Ramos (cell line): Measurements from ENCODE around the gene TNFRSF13B.

ENCODE experiments used
- in situ Hi-C: fragments of 300-500 bp; cut with MboI; formaldehyde crosslinking; loops from one replicate; pipeline ENCODE4 v1.14.3; 2022; ENCODE audit warnings: low sequenced_read_pairs; ENCODE audit not compliant: unreplicated experiment

TNFRSF13B gene

DNA sequence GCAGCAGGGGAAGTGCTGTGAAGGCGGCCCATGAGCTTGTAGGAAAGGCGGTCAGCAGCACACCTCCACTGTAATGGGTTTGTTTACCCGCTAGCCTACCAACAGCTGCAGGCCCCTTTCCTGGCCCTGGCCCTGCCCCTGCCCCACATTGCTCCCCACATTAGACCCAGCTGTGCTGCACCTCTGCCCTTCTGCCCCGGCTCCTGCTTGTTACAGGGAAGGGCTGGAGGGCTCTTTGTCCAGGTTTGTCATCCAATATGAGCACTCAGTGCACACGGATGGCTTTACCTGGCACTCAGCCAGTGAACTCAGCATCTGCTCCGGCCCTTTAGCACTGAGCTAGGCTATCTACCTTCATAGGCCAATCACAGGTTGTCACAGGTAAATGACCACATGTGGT lies 36.0 kb upstream of the TNFRSF13B start:
- in situ Hi-C loops: loop anchor here (10.0 kb wide), 1 partner anchor 317 kb away; no protein-coding TSS in a partner anchor

DNA sequence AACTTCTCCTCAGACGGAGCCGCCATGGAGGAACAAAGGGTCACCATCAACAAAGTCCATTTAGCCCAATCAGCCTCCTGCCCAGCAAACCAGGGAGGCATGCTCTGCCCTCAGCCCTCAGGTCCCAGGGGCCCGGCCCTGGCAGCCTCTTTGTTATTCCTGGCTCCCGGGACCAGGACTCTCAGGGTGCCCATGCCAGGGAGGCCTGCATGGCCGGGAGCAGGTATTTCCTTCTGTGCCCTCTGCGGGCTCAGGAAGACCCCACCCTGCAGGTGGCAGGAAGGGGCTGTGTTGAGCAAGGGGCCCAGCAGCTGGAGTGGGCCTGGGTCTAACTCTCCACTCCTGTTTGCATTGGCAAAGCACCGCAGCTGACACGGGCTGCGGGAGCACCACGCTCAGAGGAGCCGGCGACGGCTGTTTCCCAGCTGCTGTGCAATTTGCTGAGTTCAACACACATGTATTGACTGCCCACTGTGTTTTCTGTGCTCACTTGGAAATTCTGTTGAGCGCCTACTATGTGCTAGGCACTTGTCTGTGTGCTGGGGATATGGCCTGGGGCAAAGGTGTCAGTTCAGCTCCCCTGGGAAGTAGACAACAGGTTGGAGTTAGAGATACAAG lies 33.2 kb upstream of the TNFRSF13B start:
- in situ Hi-C loops: loop anchor here (10.0 kb wide), 1 partner anchor 320 kb away; no protein-coding TSS in a partner anchor

DNA sequence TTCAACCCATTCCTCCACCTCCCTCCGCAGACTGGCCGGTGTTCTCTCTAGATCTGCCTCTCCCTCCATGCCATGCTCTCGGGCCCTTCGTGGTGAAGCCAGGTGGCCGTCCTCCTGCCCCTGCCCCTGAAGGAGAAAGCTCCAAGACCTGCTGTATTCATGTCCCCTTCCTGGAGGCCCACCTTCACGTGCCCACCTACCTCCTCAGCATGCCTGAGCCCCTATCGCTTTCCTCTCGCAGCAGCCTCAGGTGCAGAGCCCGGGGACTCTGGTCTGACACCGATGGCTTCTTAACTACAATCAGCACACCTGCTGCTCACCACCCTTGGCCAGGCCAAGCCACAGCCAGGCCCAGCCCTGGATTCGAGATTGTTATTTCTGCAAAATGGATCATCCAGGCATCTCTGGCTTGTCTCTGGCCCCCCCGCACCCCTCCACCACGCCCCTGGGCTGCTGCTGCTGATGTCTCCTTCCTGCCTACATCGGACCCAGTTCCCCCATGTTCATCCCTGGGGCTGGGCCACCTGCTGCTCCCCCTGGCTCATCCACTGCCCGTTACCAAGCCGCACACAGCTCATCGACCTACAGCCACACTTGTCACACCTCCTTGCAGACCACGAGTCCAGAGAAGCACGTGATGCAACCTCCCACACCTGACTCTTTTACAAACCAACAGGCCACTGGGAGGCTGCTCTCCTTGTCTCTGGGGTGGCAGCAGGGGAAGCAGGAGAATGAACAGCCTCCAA lies 32.5 kb upstream of the TNFRSF13B start:
- in situ Hi-C loops: loop anchor here (10.0 kb wide), 1 partner anchor 320 kb away; no protein-coding TSS in a partner anchor

DNA sequence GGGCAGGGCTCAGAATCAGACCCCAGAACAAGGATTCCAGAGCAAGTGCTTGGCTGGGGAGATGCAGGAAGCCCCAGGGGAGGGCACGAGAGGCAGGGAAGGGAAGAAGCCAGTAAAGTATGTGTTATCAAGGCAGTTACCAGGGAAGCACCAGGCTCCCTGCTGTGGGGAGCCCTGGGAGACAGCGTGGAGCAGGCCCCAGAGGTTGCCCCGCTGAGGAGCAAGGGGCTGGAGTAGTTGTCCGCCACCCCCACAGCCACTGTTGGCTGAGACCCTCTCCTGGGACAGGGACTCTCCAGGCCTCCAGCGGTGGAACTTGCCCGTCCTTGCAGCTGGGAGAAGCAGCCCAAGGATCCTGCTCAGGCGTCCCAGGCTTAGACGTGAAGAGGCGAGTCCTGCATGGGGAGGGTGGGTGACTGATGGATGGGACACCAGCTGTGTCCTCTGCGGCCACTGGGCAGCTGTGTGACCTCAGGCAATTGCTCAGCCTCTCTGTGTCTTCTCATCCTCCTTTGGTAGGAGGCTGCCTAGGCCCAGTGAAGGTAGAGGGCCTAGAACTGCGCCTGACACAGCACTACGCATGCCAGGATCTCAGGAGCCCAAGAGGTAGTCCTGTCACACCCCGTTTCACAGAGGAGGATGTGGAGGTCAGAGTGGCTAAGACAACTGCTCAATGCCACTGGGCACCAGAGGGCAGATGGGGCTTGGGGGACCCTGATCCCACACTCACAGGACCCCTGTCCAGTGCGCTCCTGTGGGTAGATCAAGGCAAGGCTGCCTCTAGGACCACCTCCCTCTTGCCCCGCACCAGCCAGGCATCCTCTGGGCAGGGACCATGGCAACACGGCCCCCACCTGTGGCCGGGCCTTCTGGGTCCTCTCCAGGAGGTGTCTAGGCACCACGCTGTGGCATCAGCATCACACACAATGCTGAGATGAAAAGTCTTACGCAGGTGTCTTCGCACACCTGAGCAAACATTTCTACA lies 31.1 kb upstream of the TNFRSF13B start:
- in situ Hi-C loops: loop anchor here (10.0 kb wide), 1 partner anchor 322 kb away; no protein-coding TSS in a partner anchor

DNA sequence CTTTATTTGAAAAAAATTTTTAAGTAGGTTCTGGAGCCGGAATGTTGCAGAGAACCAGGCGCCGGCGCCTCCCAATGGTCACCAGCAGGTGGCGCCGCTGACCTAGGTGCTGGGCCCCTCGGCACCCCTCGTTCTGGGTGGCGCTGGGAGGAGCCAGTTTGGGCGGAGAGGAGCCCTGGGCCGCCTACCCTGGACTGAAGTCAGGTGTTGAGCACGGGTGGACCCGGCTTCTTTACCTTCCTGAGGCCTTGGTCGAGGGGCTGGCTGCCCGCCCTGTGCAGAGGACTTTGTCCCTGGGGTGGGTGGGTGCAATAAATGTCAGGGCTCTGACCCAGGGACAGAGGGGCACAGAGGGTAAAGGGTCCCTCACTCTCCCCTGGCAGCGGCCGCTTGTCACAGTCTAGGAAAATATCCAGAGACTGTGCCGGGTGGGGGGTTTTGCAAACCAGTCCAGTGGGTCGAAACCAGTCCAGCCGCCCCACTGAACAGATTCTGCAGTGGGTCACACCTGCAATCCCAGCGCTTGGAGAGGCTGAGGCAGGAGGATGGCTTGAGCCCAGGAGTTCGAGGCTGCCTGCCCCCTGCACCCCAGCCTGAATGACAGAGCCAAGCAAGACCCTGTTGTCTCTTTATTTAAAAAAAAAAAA lies 30.1 kb upstream of the TNFRSF13B start:
- in situ Hi-C loops: loop anchor here (10.0 kb wide), 1 partner anchor 323 kb away; no protein-coding TSS in a partner anchor

DNA sequence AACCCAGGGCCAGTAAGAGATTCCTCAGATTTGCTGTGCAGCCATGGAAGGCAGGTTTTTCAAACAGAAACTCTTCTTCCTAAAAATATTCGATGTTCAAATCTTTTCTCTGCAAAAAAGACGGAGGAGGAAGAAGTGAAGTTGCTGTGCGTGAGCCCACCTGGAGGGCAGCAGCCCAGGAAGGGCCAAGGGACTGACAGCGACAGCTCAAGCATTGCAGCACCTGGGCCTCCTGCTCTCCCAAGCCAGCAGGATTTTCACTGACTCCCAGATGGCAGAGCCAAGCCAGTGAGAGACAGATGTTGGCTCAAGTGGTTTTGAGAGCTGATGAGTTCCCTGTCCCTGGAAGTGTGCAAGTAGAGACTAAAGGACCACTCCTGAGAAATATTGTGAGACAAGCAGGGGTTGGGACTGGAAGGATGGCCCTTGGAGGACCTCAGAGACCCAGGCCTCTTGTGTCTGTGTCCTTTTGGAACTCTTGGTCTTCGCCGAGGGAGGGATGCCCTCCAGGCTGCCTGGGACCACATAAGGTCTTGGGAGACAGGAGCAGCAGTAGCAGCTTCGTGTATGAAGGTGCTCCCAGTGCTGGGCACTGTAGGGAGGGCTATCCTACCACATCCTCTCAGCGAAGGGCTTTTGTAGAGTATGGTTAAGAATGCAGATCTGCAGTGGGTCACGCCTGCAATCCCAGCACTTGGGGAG lies 29.3 kb upstream of the TNFRSF13B start:
- in situ Hi-C loops: loop anchor here (10.0 kb wide), 1 partner anchor 324 kb away; no protein-coding TSS in a partner anchor

DNA sequence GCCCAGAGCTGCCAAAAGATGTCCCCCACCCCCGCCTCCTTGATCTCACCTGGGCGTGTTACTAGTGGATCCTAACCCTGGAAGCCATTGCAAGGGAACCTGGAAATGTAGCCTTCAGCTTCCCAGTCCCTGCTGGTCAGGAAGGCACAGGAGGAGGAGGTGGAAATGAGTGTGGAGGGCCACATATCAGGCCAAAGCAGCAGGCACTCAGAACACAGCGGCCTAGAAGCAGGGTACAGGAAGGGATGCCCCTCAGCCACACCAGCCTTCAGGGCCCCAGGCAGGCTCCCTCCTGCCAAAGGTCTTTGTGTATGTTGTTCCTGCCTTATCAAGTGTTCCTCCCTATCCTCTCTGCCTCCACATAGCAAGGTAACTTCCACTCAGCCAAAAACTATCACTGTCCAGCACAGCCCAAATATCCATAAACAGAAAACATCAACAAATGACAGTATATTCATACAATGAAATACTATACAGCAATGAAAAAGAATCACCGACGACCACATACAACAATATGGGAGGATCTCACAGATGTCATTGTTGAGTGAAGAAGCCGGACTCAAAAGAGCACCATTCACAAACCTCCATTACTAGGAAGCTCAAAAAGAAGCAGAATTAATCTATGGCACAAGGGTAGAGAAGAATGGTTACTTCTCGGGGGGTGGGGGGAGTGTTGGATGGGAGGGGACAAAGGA lies 28.2 kb upstream of the TNFRSF13B start:
- in situ Hi-C loops: loop anchor here (5.0 to 10.0 kb wide), 2 partner anchors 78 to 325 kb away; no protein-coding TSS in a partner anchor

DNA sequence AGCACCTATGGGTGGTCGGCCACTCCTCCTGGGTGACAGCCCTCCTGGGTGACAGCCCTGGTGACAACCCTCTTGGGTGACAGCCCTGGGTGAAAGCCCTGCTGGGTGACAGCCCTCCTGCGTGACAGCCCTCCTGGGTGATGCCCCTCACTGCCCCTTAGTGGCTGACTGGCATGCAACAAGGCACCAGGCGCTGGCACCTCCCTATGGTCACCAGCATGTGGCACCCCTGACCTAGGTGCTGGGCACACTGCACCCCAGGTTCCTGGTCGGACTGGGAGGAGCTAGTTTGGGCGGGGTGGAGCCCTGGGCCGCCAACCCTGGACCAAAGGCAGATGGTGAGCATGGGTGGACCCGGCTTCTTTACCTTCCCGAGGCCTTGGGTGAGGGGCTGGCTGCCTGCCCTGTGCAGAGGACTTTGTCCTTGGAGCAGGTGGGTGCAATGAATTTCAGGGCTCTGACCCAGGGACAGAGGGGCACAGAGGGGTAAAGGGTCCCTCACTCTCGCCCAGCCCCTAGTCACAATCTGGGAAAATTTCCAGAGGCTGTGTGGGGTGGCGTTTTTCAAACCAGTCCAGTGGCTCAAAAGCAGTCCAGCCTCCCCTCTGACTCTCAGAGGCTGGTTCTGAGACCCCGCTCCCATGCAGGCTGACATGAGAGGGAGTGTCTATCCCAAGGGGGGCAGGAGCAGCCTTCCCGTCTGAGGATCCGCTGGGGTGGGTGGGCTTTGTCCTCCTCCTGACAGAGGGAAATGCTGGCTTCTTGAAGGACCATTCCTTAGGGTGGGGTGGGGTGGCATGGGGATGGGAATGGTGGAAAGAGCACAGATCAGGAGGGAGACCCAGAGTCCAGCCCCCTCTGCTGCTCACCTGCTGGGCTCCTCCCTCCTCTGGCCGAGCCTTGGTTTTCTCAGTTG lies 25.9 kb upstream of the TNFRSF13B start:
- in situ Hi-C loops: loop anchor here (5.0 kb wide), 1 partner anchor 75 kb away; no protein-coding TSS in a partner anchor

DNA sequence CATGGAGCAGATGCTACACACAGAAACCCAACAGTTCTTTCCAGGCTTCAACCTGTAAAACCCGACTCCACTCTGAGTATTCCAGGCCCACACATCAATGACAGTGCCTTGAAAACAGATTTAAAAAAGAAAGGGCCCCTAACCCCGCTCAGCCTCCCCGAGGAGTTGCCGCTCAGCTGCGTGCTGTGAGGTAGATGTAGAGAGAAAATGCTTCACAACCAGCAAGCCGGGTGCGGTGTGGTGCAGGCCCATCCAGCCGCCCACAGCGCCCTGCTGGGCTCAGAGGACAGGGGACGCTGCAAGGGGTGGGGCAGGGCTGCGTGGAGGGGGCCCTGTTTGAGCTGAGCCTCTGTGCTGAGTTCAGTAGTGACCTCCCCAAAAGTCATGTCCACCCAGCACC lies 24.8 kb upstream of the TNFRSF13B start:
- in situ Hi-C loops: loop anchor here (5.0 kb wide), 1 partner anchor 74 kb away; no protein-coding TSS in a partner anchor

DNA sequence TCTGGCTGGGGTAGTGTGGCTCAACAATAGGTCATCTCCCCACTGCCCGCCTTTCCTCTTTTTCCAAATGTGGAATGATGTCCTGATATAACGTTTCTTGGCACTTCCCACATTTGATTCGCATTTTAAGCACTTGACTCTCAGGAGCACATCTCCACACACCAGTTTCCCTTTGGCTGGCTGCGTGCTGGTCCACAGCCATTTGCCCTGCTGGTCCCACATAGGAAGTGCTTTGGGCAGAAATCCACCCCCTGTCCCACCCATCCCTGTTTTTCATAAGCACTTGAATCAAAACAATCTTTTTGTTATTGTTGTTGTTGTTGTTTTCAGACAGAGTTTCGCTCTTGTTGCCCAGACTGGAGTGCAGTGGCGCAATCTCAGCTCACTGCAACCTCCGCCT lies 24.0 kb upstream of the TNFRSF13B start:
- in situ Hi-C loops: loop anchor here (5.0 kb wide), 1 partner anchor 74 kb away; no protein-coding TSS in a partner anchor

DNA sequence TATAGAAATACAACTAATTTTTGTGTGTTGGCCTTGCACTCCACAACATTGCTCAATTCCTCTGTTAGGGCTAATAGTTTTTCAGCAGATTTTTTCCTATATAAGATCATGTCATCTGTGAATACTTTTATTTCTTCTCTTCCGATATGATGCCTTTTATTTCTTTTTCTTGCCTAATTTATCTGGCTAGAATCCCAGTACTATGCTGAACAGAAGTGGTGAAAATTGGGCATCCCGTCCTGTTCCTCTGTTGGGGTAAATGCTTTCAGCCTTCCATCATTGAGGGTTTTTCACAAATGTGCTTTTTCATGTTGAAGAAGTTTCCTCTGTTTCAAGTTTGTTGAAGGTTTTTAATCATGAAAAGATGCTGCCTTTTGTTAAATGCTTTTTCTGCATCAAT lies 22.7 kb upstream of the TNFRSF13B start:
- in situ Hi-C loops: loop anchor here (5.0 kb wide), 1 partner anchor 72 kb away; no protein-coding TSS in a partner anchor

DNA sequence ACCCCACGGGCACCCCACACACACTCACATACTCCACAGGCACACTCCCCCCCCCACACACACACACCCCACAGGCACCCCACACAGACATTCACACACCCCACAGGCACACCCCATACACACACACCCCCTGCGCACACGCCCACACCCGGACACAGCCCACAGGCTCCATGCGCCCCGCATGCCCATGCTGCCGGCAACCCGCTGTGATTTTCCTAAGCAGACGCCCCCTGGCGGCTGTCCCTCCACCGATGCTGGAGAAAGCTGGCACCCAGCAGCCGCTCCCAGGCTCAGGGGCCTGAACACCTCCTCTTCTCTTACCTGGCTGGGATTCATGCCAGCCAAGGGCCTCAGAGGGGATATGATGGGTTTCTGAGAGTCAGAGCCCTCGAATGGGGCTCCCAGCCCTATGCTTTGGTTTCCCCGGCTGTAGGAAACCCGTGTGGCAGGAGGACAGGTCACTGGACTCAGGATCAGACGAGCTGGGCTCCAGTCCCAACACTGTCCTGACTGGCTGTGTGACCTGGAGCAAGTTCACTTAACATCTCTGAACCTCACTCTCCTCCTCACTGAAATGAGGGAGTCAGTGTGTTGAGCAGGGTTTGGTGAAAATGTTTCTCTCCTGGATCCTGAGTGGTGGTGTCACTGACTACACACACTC lies 19.6 kb upstream of the TNFRSF13B start:
- in situ Hi-C loops: no loop called here

DNA sequence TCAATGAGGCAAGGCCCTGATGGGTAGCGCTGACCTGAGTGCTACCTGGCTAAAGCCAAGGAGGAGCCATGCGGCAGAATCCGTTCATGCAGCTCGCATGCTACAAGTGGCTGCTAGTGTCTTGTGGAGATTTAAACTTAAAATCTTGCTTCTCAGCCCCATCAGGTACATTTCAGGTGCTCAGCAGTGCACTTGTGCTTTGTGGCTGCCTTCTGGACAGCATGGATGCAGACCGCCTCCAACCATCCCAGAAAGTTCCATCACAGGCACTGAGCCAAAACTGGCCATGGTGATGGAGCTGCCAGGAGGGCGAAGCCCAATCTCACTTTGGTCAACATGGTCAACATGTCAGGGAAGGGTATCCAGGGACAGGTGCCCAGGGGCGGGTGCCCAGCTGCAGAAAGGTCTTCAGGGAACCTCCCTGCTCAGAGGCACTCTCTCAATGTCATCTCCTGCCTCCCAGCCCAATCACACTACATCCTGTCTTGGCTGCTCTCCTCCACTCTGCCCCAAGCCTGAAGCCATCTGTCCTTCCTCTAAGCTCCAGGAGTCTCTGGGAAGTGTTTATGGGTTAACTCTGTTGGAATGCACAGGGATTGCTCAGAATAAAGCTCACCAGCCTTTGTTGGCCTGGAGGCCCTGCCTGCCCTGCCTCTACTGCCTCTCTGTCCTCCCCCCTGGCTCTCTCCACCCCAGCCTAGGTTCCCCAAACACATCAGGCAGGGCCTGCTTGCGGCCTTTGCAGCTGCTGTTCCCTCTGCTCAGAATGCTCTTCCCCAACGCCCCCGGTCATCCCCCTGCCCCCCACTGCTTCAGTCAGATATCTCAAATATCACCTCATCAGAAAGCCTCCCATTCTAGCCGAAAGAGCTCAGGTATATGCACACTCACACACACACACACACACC lies 18.3 kb upstream of the TNFRSF13B start:
- in situ Hi-C loops: no loop called here

DNA sequence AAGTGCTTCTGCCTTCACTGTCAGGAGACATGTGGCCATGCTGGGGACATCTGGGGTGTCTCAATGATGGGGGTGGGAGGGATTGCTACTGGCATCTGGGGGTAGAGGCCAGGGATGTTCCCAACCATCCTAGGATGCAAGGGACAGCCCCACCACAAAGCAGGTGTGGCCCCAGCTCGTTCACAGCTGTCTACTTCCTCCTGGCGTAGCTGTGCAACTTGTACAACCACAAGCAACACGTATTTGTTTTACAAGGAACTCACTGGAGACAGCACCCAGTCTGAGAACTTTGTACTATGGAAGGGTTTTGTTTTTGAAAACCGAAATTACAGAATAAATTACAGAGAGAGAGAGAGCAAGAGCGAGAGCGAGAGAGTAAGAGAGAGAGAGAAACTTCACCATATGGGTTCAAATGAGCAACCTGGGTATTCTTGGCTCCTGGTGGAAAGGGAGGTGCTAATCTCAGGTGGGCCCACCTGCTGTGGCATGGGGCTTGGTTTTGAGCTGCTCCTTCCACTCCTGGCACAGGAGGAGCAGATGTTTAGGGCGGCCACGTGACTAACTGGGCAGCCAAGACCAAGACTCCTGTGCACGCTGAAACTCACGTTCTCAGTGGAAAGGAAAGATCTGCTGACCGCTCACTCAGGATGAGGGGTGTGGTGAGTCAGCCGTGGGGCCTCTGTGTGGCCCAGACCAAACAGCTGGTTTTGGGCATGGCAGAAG lies 17.5 kb upstream of the TNFRSF13B start:
- in situ Hi-C loops: no loop called here

DNA sequence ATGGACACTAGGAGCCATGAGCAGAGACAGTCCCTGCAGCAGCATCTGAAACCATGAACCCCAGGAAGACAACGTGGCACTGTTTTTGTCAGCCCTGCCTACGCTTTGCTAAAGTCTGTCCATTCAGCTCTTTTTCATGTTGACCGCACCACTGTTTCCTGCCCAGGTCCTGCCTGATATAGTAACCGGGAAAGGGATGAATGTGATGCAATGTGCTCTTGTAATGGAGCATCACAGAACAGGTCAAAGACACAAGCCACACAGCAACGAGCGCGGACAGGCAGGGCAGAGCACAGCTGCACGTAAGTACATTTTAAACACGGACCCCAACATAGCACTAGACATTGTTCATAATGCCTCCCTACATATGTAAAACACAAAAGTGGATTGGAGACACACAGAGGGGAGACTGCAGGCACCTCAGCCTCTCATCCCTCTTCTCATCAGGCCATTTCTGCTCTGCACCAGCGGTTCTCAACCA lies 16.9 kb upstream of the TNFRSF13B start:
- in situ Hi-C loops: no loop called here
